GM10248 (cell line): ENCODE data around the gene DNASE1.
"Not testable (repeated sequence)": the region's sequence is repeated elsewhere in the genome, so short reads cannot be mapped to it uniquely, and the experiment has no call there.

Experiments
- CTCF ChIA-PET: fragments of 300-600 bp; sonication (Branson Sonifier 250); formaldehyde crosslinking; extraction: SDS; loops from one replicate; lab custom pipeline; 2021; ENCODE audit warnings: antibody characterized with exemption; lab: Yijun Ruan, JAX
- POLR2A ChIA-PET: fragments of 350-650 bp; sonication (Branson Sonifier 250); formaldehyde crosslinking; extraction: SDS; loops from one replicate; lab custom pipeline; 2020; ENCODE audit warnings: antibody characterized with exemption; lab: Yijun Ruan, JAX
- DNase-seq: peaks from one replicate; pipeline ENCODE4 v3.0.0; 2012; ENCODE audit errors: extremely low spot score
- TF ChIP-seq, protein P1 (sequence below): IDR thresholded peaks from 2 replicates; pipeline ENCODE4 v1.5.1; 2012; ENCODE audit warnings: mild to moderate bottlenecking, low read depth; ENCODE audit errors: extremely low read depth, missing control alignments, control extremely low read depth

DNASE1 gene, protein sequence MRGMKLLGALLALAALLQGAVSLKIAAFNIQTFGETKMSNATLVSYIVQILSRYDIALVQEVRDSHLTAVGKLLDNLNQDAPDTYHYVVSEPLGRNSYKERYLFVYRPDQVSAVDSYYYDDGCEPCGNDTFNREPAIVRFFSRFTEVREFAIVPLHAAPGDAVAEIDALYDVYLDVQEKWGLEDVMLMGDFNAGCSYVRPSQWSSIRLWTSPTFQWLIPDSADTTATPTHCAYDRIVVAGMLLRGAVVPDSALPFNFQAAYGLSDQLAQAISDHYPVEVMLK

DNA sequence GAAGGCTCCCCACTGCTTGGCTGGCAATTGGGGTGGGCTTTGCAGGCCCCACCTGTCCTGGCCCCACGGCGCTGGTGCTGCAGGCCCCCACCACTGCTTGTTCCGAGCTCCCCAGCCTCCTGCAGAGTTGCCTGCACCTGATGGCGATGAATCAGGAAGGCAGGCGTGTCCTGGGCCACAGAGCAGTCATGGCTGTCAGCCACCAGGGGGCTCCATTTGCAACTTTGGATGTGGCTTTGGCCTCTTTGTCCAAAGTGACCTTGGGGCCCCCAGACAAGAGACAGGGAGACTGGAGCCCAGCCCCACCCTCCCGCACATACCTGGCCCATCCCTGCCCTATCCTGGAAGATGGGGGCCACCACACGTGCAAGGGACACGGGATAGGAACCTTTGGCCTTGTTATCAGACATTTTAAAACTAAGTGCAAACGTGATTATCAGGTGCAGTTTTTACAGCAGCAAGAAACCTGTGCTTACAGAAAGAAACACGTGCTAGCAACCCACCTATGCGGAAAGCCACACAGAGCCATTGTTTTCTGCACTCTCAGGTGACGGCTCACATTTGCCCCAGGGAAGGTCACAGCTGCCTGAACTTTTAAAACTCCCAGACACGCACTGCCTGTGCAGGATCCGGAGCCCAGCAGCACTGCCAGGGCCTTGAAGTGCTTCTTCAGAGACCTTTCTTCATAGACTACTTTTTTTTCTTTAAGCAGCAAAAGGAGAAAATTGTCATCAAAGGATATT, at the start of gene DNASE1:
Gene DNASE1 (plus strand): TSS at position 443 of the 743 bp plus-strand sequence. CDS start 683 bp downstream, outside the sequence.
- ChIA-PET POLR2A (no interaction called here), CTCF (interaction anchor here (0.6 to 1.7 kb wide), 7 partner anchors 8 to 23 kb away, joined by 3 to 6 read pairs (median 4); no protein-coding TSS in a partner anchor)
- DNase-seq = peak; percentile 84
- TF ChIP-seq, protein P1, sequence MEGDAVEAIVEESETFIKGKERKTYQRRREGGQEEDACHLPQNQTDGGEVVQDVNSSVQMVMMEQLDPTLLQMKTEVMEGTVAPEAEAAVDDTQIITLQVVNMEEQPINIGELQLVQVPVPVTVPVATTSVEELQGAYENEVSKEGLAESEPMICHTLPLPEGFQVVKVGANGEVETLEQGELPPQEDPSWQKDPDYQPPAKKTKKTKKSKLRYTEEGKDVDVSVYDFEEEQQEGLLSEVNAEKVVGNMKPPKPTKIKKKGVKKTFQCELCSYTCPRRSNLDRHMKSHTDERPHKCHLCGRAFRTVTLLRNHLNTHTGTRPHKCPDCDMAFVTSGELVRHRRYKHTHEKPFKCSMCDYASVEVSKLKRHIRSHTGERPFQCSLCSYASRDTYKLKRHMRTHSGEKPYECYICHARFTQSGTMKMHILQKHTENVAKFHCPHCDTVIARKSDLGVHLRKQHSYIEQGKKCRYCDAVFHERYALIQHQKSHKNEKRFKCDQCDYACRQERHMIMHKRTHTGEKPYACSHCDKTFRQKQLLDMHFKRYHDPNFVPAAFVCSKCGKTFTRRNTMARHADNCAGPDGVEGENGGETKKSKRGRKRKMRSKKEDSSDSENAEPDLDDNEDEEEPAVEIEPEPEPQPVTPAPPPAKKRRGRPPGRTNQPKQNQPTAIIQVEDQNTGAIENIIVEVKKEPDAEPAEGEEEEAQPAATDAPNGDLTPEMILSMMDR = peak; percentile 79

DNA sequence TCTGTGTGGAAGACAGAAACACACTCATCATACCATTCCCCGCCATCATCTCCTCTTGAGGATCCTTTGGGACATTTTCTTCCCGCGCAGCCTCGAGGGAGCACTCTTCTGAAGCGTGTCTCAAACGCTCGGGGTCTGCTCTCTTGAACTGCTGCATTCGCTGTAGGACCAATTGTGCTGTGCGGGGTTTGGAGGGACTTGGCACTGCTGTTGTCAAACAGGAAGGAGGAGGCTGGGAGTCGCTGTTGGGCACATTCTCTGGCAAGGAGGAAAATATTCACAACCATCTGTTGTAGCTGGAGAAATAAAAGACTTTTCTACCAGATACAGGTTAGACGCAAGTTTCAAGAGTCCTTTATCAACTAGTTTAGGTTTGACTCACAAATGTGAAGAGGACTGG, 48.0 kb upstream of the DNASE1 start:
- DNase-seq = no peak
- TF ChIP-seq, protein P1 = no peak
- ChIA-PET POLR2A (no interaction called here), CTCF (interaction anchor here (1.9 kb wide), 1 partner anchor 16 kb away, joined by 5 read pairs; no protein-coding TSS in a partner anchor)

DNA sequence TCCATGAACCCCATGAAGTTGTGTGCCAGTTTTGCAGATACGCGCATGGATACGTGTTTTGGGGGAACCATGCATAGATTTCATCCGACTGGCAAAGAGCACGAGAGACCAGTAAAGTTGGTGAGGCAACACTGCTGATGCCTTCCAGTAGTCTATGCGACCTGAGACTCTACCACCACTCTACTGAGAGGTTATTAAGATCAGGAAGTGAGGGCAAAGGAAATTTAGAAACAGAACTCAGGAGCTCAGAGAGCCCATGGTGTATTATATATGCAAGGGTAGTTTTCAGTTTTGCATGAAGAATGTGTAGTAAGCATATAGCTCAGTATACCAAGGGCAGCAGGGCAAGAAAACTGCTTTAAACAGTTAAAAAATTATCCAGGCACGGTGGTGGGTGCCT, 47.3 kb upstream of the DNASE1 start:
- no peak for DNase-seq
- ChIA-PET CTCF (interaction anchor here (0.9 to 1.9 kb wide), 2 partner anchors 17 to 83 kb away, joined by 3 to 5 read pairs; no protein-coding TSS in a partner anchor), POLR2A (interaction anchor here (0.6 kb wide), 1 partner anchor 13 kb away, joined by 3 read pairs; no protein-coding TSS in a partner anchor)
- TF ChIP-seq, protein P1 = no peak

DNA sequence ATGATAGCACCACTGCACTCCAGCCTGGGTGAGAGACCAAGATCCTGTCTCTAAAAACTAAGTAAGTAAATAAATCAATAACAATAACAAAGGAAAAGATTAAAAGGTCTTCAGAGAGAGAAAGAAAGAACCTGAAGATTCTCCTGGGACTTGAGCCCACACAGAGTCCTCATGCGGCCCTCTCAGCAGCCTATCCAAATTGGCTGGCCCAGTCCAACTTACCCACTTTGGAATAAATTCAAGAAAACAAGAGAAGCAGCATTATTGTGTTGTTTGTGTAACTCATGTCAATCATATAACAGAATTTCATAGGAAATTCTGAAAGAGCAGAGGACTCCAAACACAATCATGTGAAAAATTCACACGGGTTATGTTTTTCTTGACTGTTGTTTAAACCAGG, 46.9 kb upstream of the DNASE1 start:
- TF ChIP-seq, protein P1 = no peak
- DNase-seq = no peak
- ChIA-PET CTCF (interaction anchor here (0.9 to 1.9 kb wide), 2 partner anchors 17 to 82 kb away, joined by 3 to 5 read pairs; no protein-coding TSS in a partner anchor), POLR2A (no interaction called here)

DNA sequence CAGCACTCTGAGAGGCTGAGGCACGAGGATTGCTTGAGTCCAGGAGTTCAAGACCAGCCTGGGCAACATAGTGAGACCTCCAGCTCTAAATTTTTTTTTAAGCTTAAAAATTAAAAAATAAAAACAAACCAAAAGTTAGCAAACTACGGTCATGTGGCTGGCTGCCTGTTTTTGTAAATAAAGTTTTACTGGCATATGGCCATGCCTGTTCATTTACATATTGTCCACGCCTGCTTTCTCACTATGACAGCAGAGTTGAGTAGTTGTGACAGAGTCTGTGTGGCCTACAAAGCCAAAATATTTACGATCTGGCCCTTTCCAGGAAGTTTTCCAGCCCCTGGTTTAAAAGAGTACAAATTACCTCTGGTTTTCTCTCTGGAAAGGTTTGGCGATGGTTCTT, 46.4 kb upstream of the DNASE1 start:
- ChIA-PET CTCF (no interaction called here), POLR2A (no interaction called here)
- TF ChIP-seq, protein P1 = no peak
- no peak for DNase-seq

DNA sequence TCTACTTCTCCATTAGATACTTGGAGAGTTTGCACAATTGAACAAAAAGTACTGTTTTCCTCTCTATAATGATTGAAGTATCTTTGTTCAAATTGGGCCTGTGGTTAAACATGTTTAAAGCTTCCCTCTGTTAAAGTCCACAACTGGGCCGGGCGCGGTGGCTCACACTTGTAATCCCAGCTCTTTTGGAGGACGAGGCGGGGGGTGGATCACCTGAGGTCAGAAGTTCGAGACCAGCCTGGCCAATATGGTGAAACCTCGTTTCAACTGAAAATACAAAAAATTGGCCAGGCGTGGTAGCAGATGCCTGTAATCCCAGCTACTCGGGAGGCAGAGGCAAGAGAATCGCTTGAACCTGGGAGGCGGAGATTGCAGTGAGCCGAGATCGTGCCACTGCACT, 45.5 kb upstream of the DNASE1 start:
- DNase-seq, POLR2A ChIA-PET, CTCF ChIA-PET: not testable (repeated sequence)
